MM.1S (cell line): Measurements from ENCODE around the gene LRTM1.

ENCODE experiments used
- CTCF ChIP-seq: fragments of 300-600 bp; sonication (generic); IDR thresholded peaks from 2 replicates; pipeline ENCODE4 v1.5.1; 2016; ENCODE audit warnings: antibody characterized with exemption, low read length, mixed read lengths
- EZH2phosphoT487 ChIP-seq: fragments of 300-600 bp; sonication (generic); IDR thresholded peaks from 2 replicates; pipeline ENCODE4 v1.6.1; 2018; ENCODE audit warnings: antibody characterized with exemption, low read length

DNA sequence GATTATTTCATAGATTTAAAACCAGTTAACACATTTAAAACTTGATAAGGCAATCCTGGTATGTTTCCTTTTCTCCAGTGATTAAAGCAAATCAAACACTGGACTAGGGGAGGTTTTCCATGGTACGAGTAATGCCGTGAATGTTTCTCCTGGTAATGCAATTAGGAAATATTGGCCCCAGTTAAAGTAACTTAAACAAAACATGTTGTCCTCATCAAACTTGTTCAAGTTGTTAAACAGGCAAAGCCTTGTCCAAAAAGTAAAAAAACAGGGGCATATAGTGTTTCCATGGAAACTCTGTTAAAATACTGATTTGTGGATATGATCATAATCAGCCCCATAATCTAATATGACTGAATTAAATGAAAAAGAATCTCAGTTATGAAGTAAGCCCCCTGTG, 13.1 kb upstream of the LRTM1 start:
- TF ChIP-seq CTCF = no peak
- TF ChIP-seq EZH2phosphoT487 = no peak
